ENCODE measurements around the gene LILRA1.
"Not testable (repeated sequence)": the region's sequence is repeated elsewhere in the genome, so short reads cannot be mapped to it uniquely, and the experiment has no call there.

LILRA1 gene

GRCh38 chr19:54606230-54606629 is 12.8 kb downstream of the LILRA1 start:
- no peak overlapping the region for H3K4me3 ChIP-seq (ENCODE audit: low read length)

GRCh38 chr19:54606891-54607784 is 13.7 kb downstream of the LILRA1 start:
- no peak overlapping the region for H3K4me3 ChIP-seq (ENCODE audit: low read length)
- TF ChIP-seq ZNF274 (IDR thresholded peaks at IDR 0.05; ENCODE audit: low read depth, low read length) = no peak

More at GRCh38 chr19:54606230-54606629, 12.8 kb downstream of the LILRA1 start:
- TF ChIP-seq ZNF274 (IDR thresholded peaks at IDR 0.05; ENCODE audit: low read depth, low read length) = no peak

- TF ChIP-seq ZNF274 (IDR thresholded peaks at IDR 0.05; ENCODE audit: low read depth, low read length) = no peak
- no peak overlapping the region for H3K4me3 ChIP-seq (ENCODE audit: low read length)
These were observed 14.3 kb downstream of the LILRA1 start for GRCh38 chr19:54607785-54608150.

DNA sequence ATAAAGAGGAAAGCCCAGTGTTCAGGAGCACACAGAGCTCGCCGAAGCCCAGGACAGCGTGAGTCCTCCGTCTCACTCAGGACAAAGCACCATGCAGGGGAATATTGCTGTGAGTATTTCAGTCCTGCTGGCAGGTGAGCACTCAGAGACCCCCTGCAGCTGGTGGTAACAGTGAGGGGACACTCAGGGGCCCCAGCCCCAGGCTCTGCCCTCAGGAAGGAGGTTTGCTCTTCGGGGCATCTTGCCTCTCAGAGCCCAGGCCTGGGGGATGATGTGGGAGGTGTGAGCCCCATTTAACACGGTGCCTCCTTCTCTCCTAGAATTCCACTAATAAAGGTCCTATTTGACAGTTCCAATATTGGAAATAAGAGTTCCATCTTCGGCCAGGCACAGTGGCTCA is 14.8 kb downstream of the LILRA1 start:
- H3K4me3 ChIP-seq (ENCODE audit: low read length) = no peak overlapping the region
- TF ChIP-seq ZNF274 (IDR thresholded peaks at IDR 0.05; ENCODE audit: low read depth, low read length) = no peak

- TF ChIP-seq ZNF274 (IDR thresholded peaks at IDR 0.05; ENCODE audit: low read depth, low read length) = no peak
- H3K4me3 ChIP-seq (ENCODE audit: low read length) = no peak overlapping the region
These were observed 15.4 kb downstream of the LILRA1 start for GRCh38 chr19:54608792-54609191.

GRCh38 chr19:54609356-54609791 is 15.9 kb downstream of the LILRA1 start:
- no peak overlapping the region for H3K4me3 ChIP-seq (ENCODE audit: low read length)
- no peak for TF ChIP-seq ZNF274 (IDR thresholded peaks at IDR 0.05; ENCODE audit: low read depth, low read length)

GRCh38 chr19:54612428-54612827 is 19.0 kb downstream of the LILRA1 start:
- H3K4me3 ChIP-seq (ENCODE audit: low read length) = no peak overlapping the region
- no peak for TF ChIP-seq ZNF274 (IDR thresholded peaks at IDR 0.05; ENCODE audit: low read depth, low read length)

DNA sequence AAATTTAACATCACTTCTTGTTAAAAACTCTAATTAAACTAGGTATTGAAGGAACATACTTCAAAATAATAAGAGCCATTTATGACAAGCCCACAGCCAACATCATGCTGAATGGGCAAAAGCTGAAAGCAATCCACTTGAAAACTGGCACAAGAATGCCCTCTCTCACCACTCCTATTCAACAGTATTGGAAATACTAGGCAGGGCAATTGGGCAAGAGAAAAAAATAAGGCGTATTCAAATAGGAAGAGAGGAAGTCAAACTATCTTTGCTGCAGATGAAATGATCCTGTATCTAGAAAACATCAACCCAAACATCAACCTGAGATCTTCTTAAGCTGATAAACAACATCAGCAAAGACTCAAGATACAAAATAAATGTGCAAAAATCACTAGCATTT is 21.3 kb downstream of the LILRA1 start:
- H3K4me3 ChIP-seq (ENCODE audit: low read length) = no peak overlapping the region
- TF ChIP-seq ZNF274 (IDR thresholded peaks at IDR 0.05; ENCODE audit: low read depth, low read length) = no peak

DNA sequence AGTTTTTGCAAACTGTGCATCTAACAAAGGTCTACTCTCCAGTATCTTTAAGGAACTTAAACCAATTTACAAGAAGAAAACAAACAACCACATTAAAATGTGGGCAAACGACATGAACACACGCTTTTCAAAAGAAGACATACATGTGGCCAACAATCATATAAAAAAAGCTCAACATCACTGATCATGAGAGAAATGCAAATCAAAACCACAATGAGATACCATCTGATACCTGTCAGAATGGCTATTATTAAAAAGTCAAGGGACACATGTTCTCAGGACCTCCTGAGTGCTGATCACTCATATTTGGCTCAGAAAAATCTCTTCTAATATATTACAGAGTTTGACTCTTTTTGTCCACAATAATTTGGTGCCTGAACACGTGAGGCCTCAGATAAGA is 22.6 kb downstream of the LILRA1 start:
- peak overlapping the region; percentile 88; the same call in 1 of the 2 replicates for H3K4me3 ChIP-seq (ENCODE audit: low read length)
- TF ChIP-seq ZNF274 (IDR thresholded peaks at IDR 0.05; ENCODE audit: low read depth, low read length) = no peak

GRCh38 chr19:54616821-54617560 is 23.6 kb downstream of the LILRA1 start:
- no peak for TF ChIP-seq ZNF274 (IDR thresholded peaks at IDR 0.05; ENCODE audit: low read depth, low read length)
- peak overlapping the region; percentile 88 for H3K4me3 ChIP-seq (ENCODE audit: low read length)

GRCh38 chr19:54620464-54620863 is 27.0 kb downstream of the LILRA1 start:
- peak overlapping the region; percentile 61 for H3K4me3 ChIP-seq (ENCODE audit: low read length)
- no peak for TF ChIP-seq ZNF274 (IDR thresholded peaks at IDR 0.05; ENCODE audit: low read depth, low read length)

DNA sequence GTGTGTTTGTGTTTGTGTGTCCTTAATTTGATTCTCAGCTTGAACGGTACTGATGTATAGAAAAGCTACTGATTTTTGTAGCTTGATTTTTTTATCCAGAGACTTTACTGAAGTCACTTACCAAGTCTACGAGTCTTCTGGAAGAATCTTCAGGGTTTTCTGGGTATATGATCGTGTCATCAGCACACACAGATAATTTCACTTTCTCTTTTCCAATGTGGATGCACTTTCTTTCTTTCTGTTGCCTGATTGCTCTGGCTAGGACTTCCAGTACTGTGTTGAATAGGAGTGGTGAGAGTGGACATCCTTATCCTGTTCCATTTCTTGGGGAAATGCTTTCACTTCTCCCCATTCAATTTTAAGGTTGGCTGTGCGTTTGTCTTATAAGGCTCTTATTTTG is 29.0 kb downstream of the LILRA1 start:
- H3K4me3 ChIP-seq (ENCODE audit: low read length) = peak overlapping the region; percentile 48
- TF ChIP-seq ZNF274 (IDR thresholded peaks at IDR 0.05; ENCODE audit: low read depth, low read length) = no peak

- peak overlapping the region; percentile 49; the same call in 1 of the 2 replicates for H3K4me3 ChIP-seq (ENCODE audit: low read length)
These were observed 30.8 kb downstream of the LILRA1 start for GRCh38 chr19:54624234-54624633.

DNA sequence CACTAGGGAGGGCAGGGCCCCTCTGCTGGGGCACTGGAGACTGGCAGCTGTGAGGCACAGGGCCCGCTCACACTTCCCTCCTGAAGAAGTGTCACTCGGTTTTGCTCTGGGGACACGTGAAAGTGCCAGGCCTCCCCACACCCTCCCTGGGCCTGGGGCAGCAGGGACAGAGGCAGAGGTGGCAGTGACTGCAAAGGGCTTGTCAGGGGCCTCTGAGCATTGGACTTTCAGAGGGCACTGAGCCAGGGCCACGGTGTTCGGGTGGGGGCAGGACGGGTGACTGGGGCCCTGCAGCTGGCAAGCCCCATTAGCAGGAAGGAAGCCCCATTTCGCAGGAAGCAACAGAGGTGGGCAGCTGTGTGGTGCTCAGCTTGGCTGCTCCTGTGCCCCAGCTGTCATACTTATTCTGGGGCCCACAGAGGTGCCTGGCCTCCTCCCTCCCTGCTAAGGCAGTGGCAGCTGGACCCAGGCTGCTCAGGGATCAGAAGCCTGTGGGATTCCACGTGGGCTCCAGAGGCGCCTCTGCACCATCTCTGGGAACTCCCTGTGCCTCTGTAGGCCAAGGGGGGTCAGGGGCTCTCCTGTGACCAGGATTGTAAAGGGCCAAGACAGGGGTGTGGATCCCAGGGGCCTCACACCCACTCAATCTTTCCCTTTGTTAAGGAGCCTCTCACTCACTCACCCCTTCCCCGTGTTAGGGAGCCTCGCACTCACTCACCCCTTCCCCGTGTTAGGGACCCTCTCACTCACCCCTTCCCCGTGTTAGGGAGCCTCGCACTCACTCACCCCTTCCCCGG is 31.7 kb downstream of the LILRA1 start:
- not testable (repeated sequence) for H3K4me3 ChIP-seq (ENCODE audit: low read length)

Data from GM08714 (cell line).